GM10266 (cell line): ENCODE measurements around the gene LHX4.

ENCODE experiments used
- DNase-seq: peaks from one replicate; pipeline ENCODE4 v3.0.0; 2012; ENCODE audit errors: extremely low spot score
- TF ChIP-seq, protein P1 (sequence below): IDR thresholded peaks from 2 replicates; pipeline ENCODE4 v1.5.1; 2012; ENCODE audit warnings: mild to moderate bottlenecking, low read depth; ENCODE audit not compliant: control insufficient read depth, insufficient read depth; ENCODE audit errors: missing control alignments

The LHX4 gene

DNA sequence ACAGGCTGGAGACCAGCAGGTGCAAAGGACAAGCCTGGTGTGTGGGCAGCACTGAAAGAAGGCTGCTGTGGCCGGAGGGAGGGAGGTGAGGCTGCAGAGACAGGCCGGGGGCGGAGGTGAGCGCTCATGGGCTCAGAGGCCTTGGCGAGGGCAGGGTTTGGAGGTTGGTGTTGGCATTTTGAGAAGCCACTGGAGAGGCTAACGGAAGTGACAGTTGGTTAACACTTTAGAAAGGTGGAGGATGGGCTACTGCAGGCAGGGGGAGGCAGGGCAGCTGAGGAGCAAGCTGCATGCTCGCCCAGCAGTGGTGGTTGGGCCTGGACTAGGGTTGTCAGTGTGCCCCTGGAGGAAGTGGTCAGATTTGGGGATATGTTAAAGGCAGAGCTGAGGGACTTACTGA lies 37.9 kb upstream of the LHX4 start:
- TF ChIP-seq, protein P1, sequence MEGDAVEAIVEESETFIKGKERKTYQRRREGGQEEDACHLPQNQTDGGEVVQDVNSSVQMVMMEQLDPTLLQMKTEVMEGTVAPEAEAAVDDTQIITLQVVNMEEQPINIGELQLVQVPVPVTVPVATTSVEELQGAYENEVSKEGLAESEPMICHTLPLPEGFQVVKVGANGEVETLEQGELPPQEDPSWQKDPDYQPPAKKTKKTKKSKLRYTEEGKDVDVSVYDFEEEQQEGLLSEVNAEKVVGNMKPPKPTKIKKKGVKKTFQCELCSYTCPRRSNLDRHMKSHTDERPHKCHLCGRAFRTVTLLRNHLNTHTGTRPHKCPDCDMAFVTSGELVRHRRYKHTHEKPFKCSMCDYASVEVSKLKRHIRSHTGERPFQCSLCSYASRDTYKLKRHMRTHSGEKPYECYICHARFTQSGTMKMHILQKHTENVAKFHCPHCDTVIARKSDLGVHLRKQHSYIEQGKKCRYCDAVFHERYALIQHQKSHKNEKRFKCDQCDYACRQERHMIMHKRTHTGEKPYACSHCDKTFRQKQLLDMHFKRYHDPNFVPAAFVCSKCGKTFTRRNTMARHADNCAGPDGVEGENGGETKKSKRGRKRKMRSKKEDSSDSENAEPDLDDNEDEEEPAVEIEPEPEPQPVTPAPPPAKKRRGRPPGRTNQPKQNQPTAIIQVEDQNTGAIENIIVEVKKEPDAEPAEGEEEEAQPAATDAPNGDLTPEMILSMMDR: no peak
- DNase-seq: no peak

DNA sequence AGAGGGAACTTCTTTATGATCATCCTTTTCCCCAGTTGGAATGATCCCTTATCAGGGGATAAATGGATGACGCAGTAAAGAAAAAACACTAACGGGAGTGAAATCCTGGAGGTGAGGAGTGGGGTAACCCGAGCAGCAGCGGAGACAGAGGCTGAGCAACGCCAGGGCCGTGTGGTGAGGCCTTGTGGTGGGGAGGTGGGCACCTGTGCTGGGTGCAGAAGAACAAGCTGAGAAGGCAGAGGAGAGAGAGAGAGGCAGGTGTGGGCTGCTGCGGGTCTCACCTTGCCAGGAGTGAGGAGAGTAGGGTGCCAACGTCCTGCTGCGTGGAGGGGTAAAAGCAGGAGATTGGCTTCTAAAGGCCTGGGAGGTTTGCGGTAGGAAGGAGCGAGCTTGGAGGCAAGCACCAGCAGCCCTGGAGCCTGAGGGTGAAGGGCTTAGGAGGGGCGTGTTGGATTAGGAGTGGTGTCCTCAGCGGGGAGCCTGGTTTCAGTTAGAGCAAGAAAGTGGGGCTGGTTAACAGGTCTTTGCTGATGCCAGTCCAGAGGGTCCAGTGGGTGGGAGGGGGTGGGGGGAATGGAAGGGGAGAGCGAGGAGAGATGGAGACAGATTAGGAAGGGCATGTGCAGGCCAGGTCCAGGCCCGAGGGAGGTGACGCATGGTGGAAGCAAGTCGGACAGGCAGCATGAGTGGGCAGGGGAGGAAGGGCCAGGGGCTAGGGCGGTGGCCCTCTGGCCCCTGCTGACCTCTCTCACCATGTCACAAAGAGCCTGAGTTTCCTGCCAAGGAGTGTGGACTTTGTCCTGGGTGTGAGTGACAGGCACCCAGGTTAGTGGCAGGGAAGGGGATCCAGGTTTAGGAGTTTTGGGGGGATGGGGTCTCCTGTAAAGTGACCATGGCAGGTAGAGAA lies 36.7 kb upstream of the LHX4 start:
- DNase-seq: no peak
- TF ChIP-seq, protein P1: no peak

DNA sequence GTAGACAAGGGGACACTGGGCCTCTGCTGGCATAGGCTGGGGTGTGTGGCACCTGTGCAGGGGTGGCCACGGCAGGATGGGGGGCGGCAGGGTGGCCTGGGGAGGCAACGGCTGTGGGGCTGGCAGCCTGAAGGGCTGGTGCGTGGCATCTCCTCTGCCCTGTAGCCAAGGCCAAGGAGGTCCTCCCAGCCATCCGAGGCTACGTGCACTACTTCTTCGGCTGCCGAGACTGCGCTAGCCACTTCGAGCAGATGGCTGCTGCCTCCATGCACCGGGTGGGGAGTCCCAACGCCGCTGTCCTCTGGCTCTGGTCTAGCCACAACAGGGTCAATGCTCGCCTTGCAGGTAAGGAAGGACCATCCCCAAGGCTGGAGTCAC lies 36.0 kb upstream of the LHX4 start:
- no peak for DNase-seq
- TF ChIP-seq, protein P1: no peak

GRCh38 chr1:180194546-180195207 lies 35.4 kb upstream of the LHX4 start:
- TF ChIP-seq, protein P1: no peak
- no peak for DNase-seq

GRCh38 chr1:180195401-180195800 lies 34.7 kb upstream of the LHX4 start:
- TF ChIP-seq, protein P1: no peak
- DNase-seq: no peak

- TF ChIP-seq, protein P1: no peak
- no peak for DNase-seq
Measured at GRCh38 chr1:180195916-180196315, 34.1 kb upstream of the LHX4 start.
